ENCODE results near the gene ZFHX2. TPM values are rescaled to one million over a fixed set of nuclear protein-coding genes. Genes with fewer than 3 reads are reported as not detected.

The ZFHX2 gene
- total RNA-seq, 1 donor from 2014 or later: 0.74 TPM

DNA sequence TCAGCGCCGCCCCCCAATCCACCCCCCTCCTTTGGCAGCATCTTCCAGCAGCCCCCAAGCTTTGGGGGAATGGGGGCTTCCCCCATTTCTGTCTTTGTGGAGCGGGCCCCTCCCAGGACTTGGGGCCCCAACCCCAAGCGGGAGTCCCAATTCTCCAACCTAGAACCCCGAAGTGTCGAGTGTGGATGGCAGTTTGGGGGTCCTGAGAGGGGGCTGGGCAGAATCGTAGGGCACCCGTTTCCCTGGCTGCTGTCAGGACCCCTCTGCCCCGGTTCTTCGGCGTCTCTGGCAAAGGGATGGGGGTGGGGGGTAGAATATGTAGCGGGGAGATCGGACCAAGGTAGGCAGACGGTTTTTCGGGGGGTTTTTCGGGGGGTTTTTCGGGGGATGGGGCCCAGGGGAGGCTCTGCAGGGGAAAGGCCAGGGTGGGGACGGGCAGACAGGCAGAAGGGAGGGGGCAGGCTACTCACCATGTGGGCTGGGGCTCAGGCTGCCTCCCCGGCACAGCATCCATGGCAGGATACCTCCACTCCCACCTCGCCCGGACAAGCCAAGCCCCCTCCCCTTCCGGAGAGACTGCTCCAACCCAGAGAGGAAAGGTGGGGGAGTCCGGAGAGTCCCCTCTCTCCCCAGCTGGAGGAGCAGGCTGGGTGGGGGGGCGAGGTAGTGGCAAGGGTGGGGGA lies 26.3 kb upstream of the ZFHX2 start:
- Histone ChIP-seq H3K27me3 (peaks cover 10% of the 10 kb centered on the region), H3K9me3 (no peaks in the 10 kb centered on the region), H3K4me1 (peaks cover 23% of the 10 kb centered on the region), H3K27ac (peak overlapping the region; percentile 25), H3K36me3 (no peaks in the 10 kb centered on the region), H3K4me3 (peak overlapping the region; percentile 38 to 61)
- TF ChIP-seq POLR2A (IDR thresholded peaks at IDR 0.05) (no peak), POLR2AphosphoS5 (IDR thresholded peaks at IDR 0.05; ENCODE audit: insufficient read depth in 1 of 2, low read depth in 1 of 2) (no peak)
- TF ChIP-seq, protein P1, sequence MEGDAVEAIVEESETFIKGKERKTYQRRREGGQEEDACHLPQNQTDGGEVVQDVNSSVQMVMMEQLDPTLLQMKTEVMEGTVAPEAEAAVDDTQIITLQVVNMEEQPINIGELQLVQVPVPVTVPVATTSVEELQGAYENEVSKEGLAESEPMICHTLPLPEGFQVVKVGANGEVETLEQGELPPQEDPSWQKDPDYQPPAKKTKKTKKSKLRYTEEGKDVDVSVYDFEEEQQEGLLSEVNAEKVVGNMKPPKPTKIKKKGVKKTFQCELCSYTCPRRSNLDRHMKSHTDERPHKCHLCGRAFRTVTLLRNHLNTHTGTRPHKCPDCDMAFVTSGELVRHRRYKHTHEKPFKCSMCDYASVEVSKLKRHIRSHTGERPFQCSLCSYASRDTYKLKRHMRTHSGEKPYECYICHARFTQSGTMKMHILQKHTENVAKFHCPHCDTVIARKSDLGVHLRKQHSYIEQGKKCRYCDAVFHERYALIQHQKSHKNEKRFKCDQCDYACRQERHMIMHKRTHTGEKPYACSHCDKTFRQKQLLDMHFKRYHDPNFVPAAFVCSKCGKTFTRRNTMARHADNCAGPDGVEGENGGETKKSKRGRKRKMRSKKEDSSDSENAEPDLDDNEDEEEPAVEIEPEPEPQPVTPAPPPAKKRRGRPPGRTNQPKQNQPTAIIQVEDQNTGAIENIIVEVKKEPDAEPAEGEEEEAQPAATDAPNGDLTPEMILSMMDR (IDR thresholded peaks at IDR 0.05): no peak
- intact Hi-C loops (cut with DNase I): no loop called here
- DNase-seq (ENCODE audit: extremely low spot score in 2 of 2): peak in 1 of 2 donors; percentile 56

DNA sequence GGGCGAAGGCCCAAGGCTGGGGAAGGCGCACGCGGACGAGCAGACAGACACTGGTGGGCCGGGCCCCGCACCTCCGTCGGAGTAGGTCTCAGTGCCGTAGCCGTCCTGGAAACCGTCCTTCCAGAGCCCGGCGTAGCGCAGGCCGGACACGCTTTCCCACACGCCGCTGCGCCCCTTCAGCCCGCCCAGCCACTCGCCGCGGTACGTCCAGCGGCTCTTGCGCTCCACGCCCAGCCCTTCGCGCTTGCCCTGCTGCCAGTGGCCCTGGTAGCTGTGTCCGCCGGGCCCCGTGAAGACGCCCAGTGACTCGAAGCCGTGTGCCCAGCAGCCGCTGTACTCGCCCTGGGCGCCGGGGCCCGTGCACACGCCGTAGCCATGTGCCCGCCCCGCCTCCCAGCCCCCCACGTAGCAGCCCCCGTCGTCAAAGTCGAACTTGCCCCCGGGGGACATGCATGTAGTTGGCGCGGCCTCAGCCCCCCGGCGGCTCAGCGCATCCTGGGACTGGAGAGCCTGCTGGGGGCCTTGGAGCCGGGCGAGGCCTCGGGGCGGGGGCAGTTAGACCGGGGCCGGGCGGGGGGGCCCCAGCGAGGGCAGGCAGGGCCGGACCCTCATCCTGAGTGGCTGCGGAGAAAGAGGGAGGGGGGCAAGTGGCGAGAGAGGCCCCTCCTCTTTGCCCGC lies 25.6 kb upstream of the ZFHX2 start:
- Histone ChIP-seq H3K27ac (peak overlapping the region; percentile 25), H3K36me3 (no peaks in the 10 kb centered on the region), H3K4me1 (peaks cover 23% of the 10 kb centered on the region), H3K9me3 (no peaks in the 10 kb centered on the region), H3K27me3 (peaks cover 10% of the 10 kb centered on the region), H3K4me3 (peak overlapping the region; percentile 38 to 61)
- intact Hi-C loops (cut with DNase I): no loop called here
- peak in 1 of 2 donors; percentile 30 for TF ChIP-seq POLR2AphosphoS5 (IDR thresholded peaks at IDR 0.05; ENCODE audit: insufficient read depth in 1 of 2, low read depth in 1 of 2)
- no peak for TF ChIP-seq POLR2A (IDR thresholded peaks at IDR 0.05)
- DNase-seq (ENCODE audit: extremely low spot score in 2 of 2): peak in 1 of 2 donors; percentile 71

- intact Hi-C loops (cut with DNase I): no loop called here
- no peak for TF ChIP-seq POLR2A (IDR thresholded peaks at IDR 0.05)
- TF ChIP-seq, protein P1 (IDR thresholded peaks at IDR 0.05): no peak
- TF ChIP-seq POLR2AphosphoS5 (IDR thresholded peaks at IDR 0.05; ENCODE audit: insufficient read depth in 1 of 2, low read depth in 1 of 2): no peak
- H3K27me3 ChIP-seq: peaks cover 10% of the 10 kb centered on the region
- no peak for DNase-seq (ENCODE audit: extremely low spot score in 2 of 2)
- H3K4me3 ChIP-seq: no peak overlapping the region
- H3K4me1 ChIP-seq: peaks cover 28% of the 10 kb centered on the region
- no peaks in the 10 kb centered on the region for H3K9me3 ChIP-seq
- H3K36me3 ChIP-seq: no peaks in the 10 kb centered on the region
- no peak overlapping the region for H3K27ac ChIP-seq
Measured at GRCh38 chr14:23573384-23574015, 21.9 kb upstream of the ZFHX2 start.

- intact Hi-C loops (cut with DNase I): no loop called here
- H3K27ac ChIP-seq: no peak overlapping the region
Measured at GRCh38 chr14:23572836-23573235, 21.3 kb upstream of the ZFHX2 start.

GRCh38 chr14:23572524-23572828 lies 20.9 kb upstream of the ZFHX2 start:
- Histone ChIP-seq H3K4me1 (peaks cover 27% of the 10 kb centered on the region), H3K9me3 (no peaks in the 10 kb centered on the region), H3K27me3 (peaks cover 8% of the 10 kb centered on the region), H3K4me3 (no peak overlapping the region), H3K27ac (no peak overlapping the region), H3K36me3 (no peaks in the 10 kb centered on the region)
- intact Hi-C loops (cut with DNase I): no loop called here
- TF ChIP-seq, protein P1 (IDR thresholded peaks at IDR 0.05): no peak
- TF ChIP-seq POLR2A (IDR thresholded peaks at IDR 0.05): no peak
- no peak for TF ChIP-seq POLR2AphosphoS5 (IDR thresholded peaks at IDR 0.05; ENCODE audit: insufficient read depth in 1 of 2, low read depth in 1 of 2)
- no peak for DNase-seq (ENCODE audit: extremely low spot score in 2 of 2)

More at GRCh38 chr14:23572836-23573235, 21.3 kb upstream of the ZFHX2 start:
- no peaks in the 10 kb centered on the region for H3K36me3 ChIP-seq
- no peaks in the 10 kb centered on the region for H3K9me3 ChIP-seq
- H3K4me3 ChIP-seq: no peak overlapping the region
- TF ChIP-seq POLR2AphosphoS5 (IDR thresholded peaks at IDR 0.05; ENCODE audit: insufficient read depth in 1 of 2, low read depth in 1 of 2) (no peak), POLR2A (IDR thresholded peaks at IDR 0.05) (no peak)
- TF ChIP-seq, protein P1 (IDR thresholded peaks at IDR 0.05): no peak
- DNase-seq (ENCODE audit: extremely low spot score in 2 of 2): no peak
- H3K4me1 ChIP-seq: peaks cover 30% of the 10 kb centered on the region
- peaks cover 10% of the 10 kb centered on the region for H3K27me3 ChIP-seq

Measured in vagina (tissue), 2 donors.